Activated CD4-positive, alpha-beta T cell treated with anti-CD3 and anti-CD28 coated beads, Interleukin-2, amount 50 U/mL, for 24 hours (primary cell): ENCODE results near the gene FRK.
"Not testable (repeated sequence)": the region's sequence is repeated elsewhere in the genome, so short reads cannot be mapped to it uniquely, and the experiment has no call there.

ENCODE experiments used
- DNase-seq, 2 donors: peaks; one replicate each; pipeline ENCODE4 v3.0.0-alpha.2; 2020; ENCODE audit warnings: low read depth in 1 of 2, low spot score in 1 of 2

Gene FRK

DNA sequence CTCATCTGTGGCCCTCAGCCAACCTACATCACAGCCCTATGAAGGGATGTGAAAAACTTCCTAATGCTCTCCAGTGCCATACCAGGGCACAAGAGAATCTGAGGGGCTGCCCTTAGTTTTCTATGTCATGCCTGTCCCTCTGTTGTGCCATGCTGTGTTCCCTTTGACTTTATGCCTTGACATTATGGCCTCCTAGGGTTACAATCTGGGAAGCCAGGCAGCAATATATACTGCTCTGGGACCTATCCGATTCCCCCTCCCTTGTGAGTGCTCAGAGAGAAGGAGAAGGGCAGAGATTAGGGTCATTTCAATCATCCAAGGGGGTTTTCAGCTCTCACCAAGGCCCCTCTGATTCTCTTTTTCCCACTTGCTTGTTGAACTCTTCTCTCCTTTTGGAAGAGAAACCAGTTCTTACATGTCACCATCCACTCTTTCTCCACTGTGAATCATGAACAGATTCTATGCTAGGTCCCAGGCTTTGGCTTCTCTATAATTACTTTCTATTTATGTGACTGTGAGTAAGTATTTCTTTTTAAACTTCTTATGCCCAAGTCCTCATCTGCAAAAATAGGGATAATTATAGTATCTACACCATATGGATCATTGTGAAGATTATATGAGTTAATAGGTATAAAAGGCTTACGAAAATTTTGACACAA, 14.2 kb upstream of the FRK start:
- no peak for DNase-seq

- DNase-seq, result no peak
These were observed 13.2 kb upstream of the FRK start for GRCh38 chr6:116073765-116074440.

GRCh38 chr6:116072368-116072767, 11.7 kb upstream of the FRK start:
- DNase-seq, result no peak

DNA sequence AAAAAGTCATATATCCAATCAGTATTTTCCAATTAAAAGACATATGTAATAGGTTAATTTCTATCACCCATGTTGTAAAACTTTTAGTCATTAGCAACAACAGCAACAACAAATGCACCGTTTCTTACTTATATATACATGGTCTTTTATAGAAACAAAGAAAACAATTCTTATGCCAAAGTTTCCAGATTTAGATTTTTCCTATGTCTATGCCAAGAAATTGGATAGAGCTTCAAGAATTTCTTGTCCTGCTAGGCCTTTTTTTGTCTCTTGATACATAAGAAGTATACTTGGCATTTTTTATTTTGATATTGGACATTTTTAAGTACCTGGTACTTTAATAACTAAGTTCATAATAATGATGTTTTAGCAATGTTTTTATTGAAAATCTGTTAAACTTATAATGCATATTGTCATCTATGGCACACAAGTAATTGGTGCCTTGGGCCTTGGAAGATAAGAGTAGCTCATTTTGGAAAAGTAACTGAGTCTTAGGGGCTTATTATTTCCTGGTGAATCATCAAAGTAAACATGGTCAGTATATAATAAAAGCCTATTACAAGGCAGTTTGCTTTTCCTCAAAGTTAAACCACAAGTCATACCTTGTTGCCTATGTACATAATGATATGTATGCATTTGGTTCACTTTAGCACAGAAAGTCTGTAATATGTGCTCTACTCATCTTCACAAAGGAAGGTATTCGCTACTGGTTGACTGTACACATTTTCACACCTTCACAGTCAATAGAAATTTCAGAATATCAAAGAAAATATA, 10.1 kb upstream of the FRK start:
- DNase-seq, result no peak

DNA sequence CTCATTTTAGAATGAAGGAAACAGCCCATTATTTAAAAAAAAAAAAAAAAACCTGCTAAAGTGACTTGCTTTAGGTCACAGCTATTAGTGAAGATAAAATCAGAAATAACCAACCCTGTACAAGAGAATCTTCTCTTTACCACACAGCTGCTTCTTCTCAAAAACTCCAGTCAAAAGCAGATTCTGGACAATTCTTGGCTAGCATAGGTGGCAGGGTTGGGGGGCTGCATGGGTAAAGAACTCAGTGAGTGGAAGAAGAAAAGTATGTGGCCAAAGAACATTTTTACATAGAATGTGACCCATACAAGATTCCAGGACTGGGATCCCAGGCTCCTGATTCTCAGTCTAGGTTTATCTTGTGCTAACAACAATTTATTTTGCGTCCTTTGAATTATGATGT, 9.4 kb upstream of the FRK start:
- DNase-seq, result no peak

GRCh38 chr6:116066789-116067188, 6.1 kb upstream of the FRK start:
- no peak for DNase-seq

DNA sequence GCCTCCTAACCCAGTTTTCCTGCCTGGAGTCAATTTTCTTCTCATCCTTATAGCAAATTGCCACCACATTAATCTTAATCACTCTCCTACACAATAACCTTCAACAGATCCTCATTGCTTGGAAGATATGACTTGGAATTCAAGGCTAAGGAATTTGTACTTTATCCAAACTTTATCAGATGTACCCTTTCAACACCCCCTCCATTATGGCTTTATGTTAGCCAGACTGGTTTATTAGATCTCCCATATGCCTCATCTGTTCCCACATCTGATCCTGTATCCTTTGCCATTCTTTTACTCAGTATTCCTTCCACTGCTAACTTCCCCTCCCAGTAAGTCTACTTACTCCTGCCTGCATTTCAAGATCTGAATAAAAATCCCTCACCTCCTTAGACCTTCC, 4.0 kb upstream of the FRK start:
- no peak for DNase-seq

- DNase-seq, result no peak
These were observed 1.8 kb upstream of the FRK start for GRCh38 chr6:116062496-116062895.

- DNase-seq, result no peak
These were observed 749 bp downstream of the FRK start for GRCh38 chr6:116059713-116060571.

- DNase-seq, result no peak
These were observed 2.9 kb downstream of the FRK start for GRCh38 chr6:116057766-116058165.

DNA sequence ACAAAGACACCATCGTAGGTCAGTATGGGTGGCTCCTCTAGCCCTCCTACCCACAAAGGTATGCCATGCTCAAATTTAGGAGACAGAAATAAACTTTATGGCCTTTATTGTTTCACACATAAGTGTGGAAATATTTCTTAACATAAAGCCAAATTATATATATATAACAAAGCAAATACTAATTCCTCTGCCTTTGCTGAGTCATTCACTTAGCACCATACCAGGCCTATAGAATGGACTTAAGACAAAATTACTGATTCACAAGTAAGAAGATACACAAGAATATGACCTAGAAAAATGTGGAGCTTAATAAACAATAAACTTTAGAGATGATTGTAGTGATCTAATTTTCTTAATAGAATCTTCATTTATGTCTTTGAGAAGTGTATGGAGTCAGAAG, 5.2 kb downstream of the FRK start:
- DNase-seq, result no peak

- DNase-seq, result no peak
These were observed 9.4 kb downstream of the FRK start for GRCh38 chr6:116051244-116051643.

DNA sequence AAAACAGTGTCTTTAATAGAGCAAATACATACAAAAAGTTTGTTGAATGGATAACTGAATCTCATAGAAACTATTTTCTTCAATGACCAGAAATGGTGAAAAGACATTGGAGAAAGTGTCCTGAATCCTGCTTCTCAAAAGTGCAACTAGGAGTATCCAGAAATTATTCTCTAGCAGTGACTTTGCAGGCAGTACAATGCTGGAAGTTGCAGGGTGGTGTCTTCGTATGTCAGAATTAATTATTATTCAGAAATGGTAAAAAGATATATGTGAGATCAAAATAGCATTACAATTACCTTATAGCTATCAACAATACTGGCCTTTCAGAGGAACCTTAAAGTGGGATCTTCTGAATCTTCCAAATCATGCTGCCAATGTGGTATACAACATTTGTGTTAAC, 10.0 kb downstream of the FRK start:
- no peak for DNase-seq

- no peak for DNase-seq
These were observed 11.4 kb downstream of the FRK start for GRCh38 chr6:116049321-116049720.

DNA sequence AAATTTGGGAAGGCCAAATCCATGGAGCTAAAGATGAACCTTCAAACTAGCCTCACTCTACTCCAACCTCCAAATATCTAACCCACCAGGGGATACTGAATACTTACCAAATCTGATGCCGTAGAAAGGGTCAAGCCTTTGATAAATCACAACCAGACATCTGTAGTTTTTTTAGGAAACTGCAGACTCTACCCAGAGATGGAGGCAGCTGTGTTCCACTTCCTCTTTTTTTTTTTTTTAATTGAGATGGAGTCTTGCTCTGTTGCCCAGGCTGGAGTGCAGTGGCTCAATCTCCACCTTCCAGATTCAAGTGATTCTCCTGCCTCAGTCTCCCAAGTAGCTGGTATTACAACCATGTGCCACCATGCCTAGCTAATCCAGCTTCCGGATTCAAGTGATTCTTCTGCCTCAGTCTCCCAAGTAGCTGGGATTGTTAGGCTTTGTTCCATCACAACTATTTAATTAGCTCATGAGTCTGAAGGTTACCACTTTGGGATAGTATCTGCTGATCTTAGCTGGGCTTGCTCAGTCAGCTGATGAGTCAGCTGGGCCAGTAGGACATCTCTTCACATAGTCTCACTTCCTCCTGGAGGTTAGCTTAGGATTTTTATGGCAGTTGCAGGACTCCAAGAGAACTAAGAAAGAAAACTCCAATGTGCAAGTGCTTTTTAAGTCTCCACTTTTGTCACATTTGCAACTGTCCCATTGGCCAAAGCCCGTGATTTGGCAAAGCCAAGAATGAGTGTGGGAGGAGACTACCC, 13.3 kb downstream of the FRK start:
- DNase-seq, result no peak

GRCh38 chr6:116046737-116047136, 14.0 kb downstream of the FRK start:
- no peak for DNase-seq

DNA sequence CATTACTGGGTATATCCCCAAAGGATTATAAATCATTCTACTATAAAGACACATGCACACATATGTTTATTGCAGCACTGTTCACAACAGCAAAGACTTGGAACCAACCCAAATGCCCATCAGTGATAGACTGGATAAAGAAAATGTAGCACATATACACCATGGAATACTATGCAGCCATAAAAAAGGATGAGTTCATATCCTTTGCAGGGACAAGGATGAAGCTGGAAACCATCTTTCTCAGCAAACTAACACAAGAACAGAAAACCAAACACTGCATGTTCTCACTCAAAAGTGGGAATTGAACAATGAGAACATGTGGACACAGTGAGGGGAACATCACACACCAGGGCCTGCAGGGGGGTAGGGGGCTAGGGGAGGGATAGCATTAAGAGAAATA, 14.4 kb downstream of the FRK start:
- not testable (repeated sequence) for DNase-seq

DNA sequence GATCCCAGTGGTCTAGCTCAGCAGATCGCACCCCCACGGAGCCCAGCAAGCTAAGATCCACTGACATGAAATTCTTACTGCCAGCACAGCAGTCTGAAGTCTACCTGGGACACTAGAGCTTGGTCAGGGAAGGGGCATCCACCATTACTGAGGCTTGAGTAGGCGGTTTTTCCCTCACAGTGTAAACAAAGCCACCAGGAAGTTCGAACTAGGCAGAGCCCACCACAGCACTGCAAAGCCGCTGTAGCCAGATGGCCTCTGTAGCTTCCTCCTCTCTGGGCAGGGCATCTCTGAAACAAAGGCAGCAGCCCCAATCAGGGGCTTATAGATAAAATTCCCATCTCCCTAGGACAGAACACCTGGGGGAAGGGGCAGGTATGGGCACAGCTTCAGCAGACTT, 18.8 kb downstream of the FRK start:
- DNase-seq, result no peak

DNA sequence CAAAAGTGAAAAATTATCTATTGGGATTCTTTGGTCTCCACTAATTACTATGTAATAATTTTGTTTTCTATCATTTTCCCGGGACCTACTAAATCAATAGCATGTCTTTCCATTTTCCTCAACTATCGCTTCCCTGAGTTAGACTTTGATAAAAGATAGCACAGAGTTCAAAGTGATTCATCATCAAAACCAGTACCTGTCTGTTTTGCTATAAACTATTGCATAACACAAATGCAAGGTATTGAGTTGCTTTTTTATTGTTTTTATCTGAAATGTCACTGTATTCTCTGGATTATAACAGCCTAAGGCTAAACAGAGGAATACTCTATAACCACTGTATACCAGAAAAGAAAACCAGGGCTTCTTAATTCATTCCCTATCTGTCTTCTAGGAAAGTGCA, 19.7 kb downstream of the FRK start:
- DNase-seq, result no peak

GRCh38 chr6:116036885-116037284, 23.8 kb downstream of the FRK start:
- no peak for DNase-seq
